HEK293 (cell line): ENCODE results near the gene TMEM256.

Experiments used
- CTCF ChIA-PET: fragments of 350-600 bp; formaldehyde crosslinking; extraction: SDS; loops from one replicate; lab custom pipeline; 2021; ENCODE audit warnings: antibody characterized with exemption; lab: Yijun Ruan, JAX
- POLR2A ChIA-PET: fragments of 300-600 bp; formaldehyde crosslinking; extraction: SDS; loops from one replicate; lab custom pipeline; 2020; ENCODE audit warnings: antibody characterized with exemption, inconsistent platforms; lab: Yijun Ruan, JAX
- H3K27ac ChIP-seq: fragments of 200-500 bp; sonication (Bioruptor generic); 2 replicates; pipeline ENCODE4 v1.5.1; 2014; ENCODE audit warnings: low read depth, low read length, control low read depth, inconsistent platforms; ENCODE audit errors: extremely low read depth
- H3K36me3 ChIP-seq, 2 experiments: fragments of 200-500 bp in 1 of 2; sonication (Bioruptor generic) in 1 of 2; 1 replicate in 1 of 2; 2 replicates in 1 of 2; pipeline ENCODE4 v1.5.1; 2014 to 2017; ENCODE audit warnings: inconsistent platforms in 2 of 2, low read length in 2 of 2; ENCODE audit not compliant: control insufficient read depth in 2 of 2, insufficient read depth in 1 of 2
- H3K4me1 ChIP-seq: fragments of 200-500 bp; sonication (Bioruptor generic); 2 replicates; pipeline ENCODE4 v1.5.1; 2014; ENCODE audit warnings: mild to moderate bottlenecking, low read length, inconsistent platforms; ENCODE audit not compliant: control insufficient read depth, insufficient read depth
- H3K4me3 ChIP-seq: 2 replicates; pipeline ENCODE4 v1.5.1; 2011; ENCODE audit warnings: low read depth, mild to moderate bottlenecking, control low read depth, low read length, moderate library complexity
- H3K9me3 ChIP-seq: fragments of 200-500 bp; sonication (Bioruptor generic); 2 replicates; pipeline ENCODE4 v1.5.1; 2014; ENCODE audit warnings: low read depth, low read length, inconsistent platforms; ENCODE audit not compliant: control insufficient read depth, insufficient read depth
- BCL11B ChIP-seq: fragments of 450-650 bp; formaldehyde crosslinking; IDR thresholded peaks from 2 replicates; pipeline ENCODE4 v1.5.1; 2016; ENCODE audit warnings: low read depth, missing biosample characterization, missing genetic modification characterization
- GLIS1 ChIP-seq: fragments of 450-650 bp; formaldehyde crosslinking; IDR thresholded peaks from 2 replicates; pipeline ENCODE4 v1.5.1; 2016; ENCODE audit warnings: missing biosample characterization, missing genetic modification characterization
- HIC1 ChIP-seq: fragments of 450-650 bp; formaldehyde crosslinking; IDR thresholded peaks from 2 replicates; pipeline ENCODE4 v1.5.1; 2016; ENCODE audit warnings: missing biosample characterization, missing genetic modification characterization
- KLF9 ChIP-seq: fragments of 450-650 bp; formaldehyde crosslinking; IDR thresholded peaks from 2 replicates; pipeline ENCODE4 v1.5.1; 2016; ENCODE audit warnings: missing biosample characterization, missing genetic modification characterization, low read depth
- PRDM1 ChIP-seq: fragments of 450-650 bp; formaldehyde crosslinking; IDR thresholded peaks from 2 replicates; pipeline ENCODE4; 2016; ENCODE audit warnings: missing biosample characterization, missing genetic modification characterization
- RBAK ChIP-seq: fragments of 450-650 bp; formaldehyde crosslinking; IDR thresholded peaks from 2 replicates; pipeline ENCODE4 v1.5.1; 2016; ENCODE audit warnings: missing biosample characterization, missing genetic modification characterization
- SETDB1 ChIP-seq: IDR thresholded peaks from one replicate; pipeline ENCODE4 v1.6.1; 2017; ENCODE audit warnings: mild to moderate bottlenecking, low read length, moderate library complexity, mixed read lengths; ENCODE audit not compliant: insufficient read length
- TRIM28 ChIP-seq: IDR thresholded peaks from 2 replicates; pipeline ENCODE4 v1.6.1; 2011; ENCODE audit warnings: low read length, control low read depth, borderline replicate concordance
- YY1 ChIP-seq: fragments of 450-650 bp; formaldehyde crosslinking; IDR thresholded peaks from 2 replicates; pipeline ENCODE4 v1.5.1; 2018; ENCODE audit warnings: missing biosample characterization, missing genetic modification characterization
- ZBTB17 ChIP-seq: fragments of 450-650 bp; formaldehyde crosslinking; IDR thresholded peaks from 2 replicates; pipeline ENCODE4 v1.5.1; 2016; ENCODE audit warnings: missing biosample characterization, missing genetic modification characterization
- ZBTB49 ChIP-seq: fragments of 450-650 bp; formaldehyde crosslinking; IDR thresholded peaks from 2 replicates; pipeline ENCODE4 v1.5.1; 2016; ENCODE audit warnings: missing biosample characterization, missing genetic modification characterization, low read depth
- ZBTB8A ChIP-seq: fragments of 450-650 bp; formaldehyde crosslinking; IDR thresholded peaks from 2 replicates; pipeline ENCODE4 v1.5.1; 2016; ENCODE audit warnings: missing biosample characterization, missing genetic modification characterization
- ZNF121 ChIP-seq: fragments of 450-650 bp; formaldehyde crosslinking; IDR thresholded peaks from 2 replicates; pipeline ENCODE4 v1.5.1; 2016; ENCODE audit warnings: missing biosample characterization, missing genetic modification characterization
- ZNF214 ChIP-seq: fragments of 450-650 bp; formaldehyde crosslinking; IDR thresholded peaks from 2 replicates; pipeline ENCODE4 v1.5.1; 2017; ENCODE audit warnings: missing biosample characterization, mild to moderate bottlenecking, missing genetic modification characterization, borderline replicate concordance
- ZNF311 ChIP-seq: fragments of 450-650 bp; formaldehyde crosslinking; IDR thresholded peaks from 2 replicates; pipeline ENCODE4 v1.5.1; 2017; ENCODE audit warnings: missing biosample characterization, missing genetic modification characterization, borderline replicate concordance
- ZNF335 ChIP-seq: fragments of 450-650 bp; formaldehyde crosslinking; conservative IDR thresholded peaks from 2 replicates; pipeline ENCODE4 v1.5.1; 2016; ENCODE audit warnings: missing biosample characterization, missing genetic modification characterization
- ZNF404 ChIP-seq: fragments of 450-650 bp; formaldehyde crosslinking; IDR thresholded peaks from 2 replicates; pipeline ENCODE4 v1.5.1; 2017; ENCODE audit warnings: missing biosample characterization, missing genetic modification characterization
- ZNF510 ChIP-seq: fragments of 450-650 bp; formaldehyde crosslinking; IDR thresholded peaks from 2 replicates; pipeline ENCODE4 v1.5.1; 2018; ENCODE audit warnings: mild to moderate bottlenecking, missing genetic modification characterization, missing biosample characterization; ENCODE audit not compliant: insufficient replicate concordance
- ZNF580 ChIP-seq: fragments of 450-650 bp; formaldehyde crosslinking; IDR thresholded peaks from 2 replicates; pipeline ENCODE4 v1.5.1; 2016; ENCODE audit warnings: missing biosample characterization, missing genetic modification characterization
- ZNF585B ChIP-seq: fragments of 450-650 bp; formaldehyde crosslinking; IDR thresholded peaks from 2 replicates; pipeline ENCODE4 v1.5.1; 2016; ENCODE audit warnings: missing biosample characterization, missing genetic modification characterization
- ZNF600 ChIP-seq: fragments of 450-650 bp; formaldehyde crosslinking; IDR thresholded peaks from 2 replicates; pipeline ENCODE4 v1.5.1; 2016; ENCODE audit warnings: missing biosample characterization, missing genetic modification characterization
- ZNF654 ChIP-seq: fragments of 450-650 bp; formaldehyde crosslinking; IDR thresholded peaks from 2 replicates; pipeline ENCODE4 v1.5.1; 2016; ENCODE audit warnings: low read depth, missing biosample characterization, missing genetic modification characterization
- ZNF707 ChIP-seq: fragments of 450-650 bp; formaldehyde crosslinking; IDR thresholded peaks from 2 replicates; pipeline ENCODE4 v1.5.1; 2016; ENCODE audit warnings: missing biosample characterization, missing genetic modification characterization
- ZNF747 ChIP-seq: fragments of 450-650 bp; formaldehyde crosslinking; IDR thresholded peaks from 2 replicates; pipeline ENCODE4 v1.5.1; 2016; ENCODE audit warnings: missing biosample characterization, missing genetic modification characterization
- ZNF791 ChIP-seq: fragments of 450-650 bp; formaldehyde crosslinking; IDR thresholded peaks from 2 replicates; pipeline ENCODE4 v1.5.1; 2016; ENCODE audit warnings: missing biosample characterization, missing genetic modification characterization
- ZSCAN23 ChIP-seq: fragments of 450-650 bp; formaldehyde crosslinking; IDR thresholded peaks from 2 replicates; pipeline ENCODE4 v1.5.1; 2016; ENCODE audit warnings: missing biosample characterization, missing genetic modification characterization
- ZSCAN30 ChIP-seq: fragments of 450-650 bp; IDR thresholded peaks from 2 replicates; pipeline ENCODE4 v1.5.1; 2018; ENCODE audit warnings: missing biosample characterization, mild to moderate bottlenecking, missing genetic modification characterization, moderate library complexity

TMEM256 gene

GRCh38 chr17:7403043-7403726 is 712 bp downstream of the TMEM256 start (continued):
- TF ChIP-seq ZNF580 (no peak), ZNF707 (tag by site-specific recombination) (no peak), ZNF311 (no peak), ZNF335 (tag by site-specific recombination) (peak; percentile 90), ZNF654 (no peak), KLF9 (tag by site-specific recombination) (peak; percentile 53; the same call in 1 of the 2 replicates), ZNF791 (tag by site-specific recombination) (no peak), GLIS1 (no peak), HIC1 (tag by site-specific recombination) (peak; percentile 63; the same call in 1 of the 2 replicates), YY1 (tag by site-specific recombination) (no peak), BCL11B (tag by site-specific recombination) (no peak), ZSCAN30 (no peak), RBAK (tag by site-specific recombination) (no peak), ZNF510 (tag by site-specific recombination) (no peak), PRDM1 (tag by site-specific recombination) (no peak), TRIM28 (no peak), ZBTB17 (tag by site-specific recombination) (0 out of 2 replicates have a peak, but pooled peaks have one; percentile 31), ZNF747 (tag by site-specific recombination) (no peak), ZNF600 (tag by site-specific recombination) (peak; percentile 80), ZBTB49 (no peak), ZNF404 (no peak), SETDB1 (no peak), ZNF214 (tag by site-specific recombination) (no peak), ZBTB8A (tag by site-specific recombination) (no peak)

GRCh38 chr17:7398612-7399011 is 5.3 kb downstream of the TMEM256 start:
- Histone ChIP-seq H3K4me1 (peaks cover 7% of the 10 kb centered on the region), H3K36me3 (peaks cover 6 to 7% of the 10 kb centered on the region in 2 experiments; a peak in 2 of 3 replicates), H3K9me3 (no peaks in the 10 kb centered on the region), H3K4me3 (no peak overlapping the region), H3K27ac (no peak overlapping the region)
- TF ChIP-seq ZNF121 (tag by site-specific recombination): peak; percentile 97
- TF ChIP-seq ZNF585B (tag by site-specific recombination): no peak
- TF ChIP-seq ZSCAN23: no peak
- POLR2A ChIA-PET: interaction anchor here (1.1 to 1.5 kb wide), 5 partner anchors 11 to 43 kb away, joined by 3 to 7 read pairs (median 3); partner anchors contain the start of gene TMEM95
- CTCF ChIA-PET: interaction anchor here (1.1 to 2.9 kb wide), 4 partner anchors 18 to 162 kb away, joined by 3 to 12 read pairs (median 4); partner anchors contain the start of gene TMEM95
